Central memory CD8-positive, alpha-beta T cell (primary cell): ENCODE results near the gene HBZ.
"Not testable (repeated sequence)": the region's sequence is repeated elsewhere in the genome, so short reads cannot be mapped to it uniquely, and the experiment has no call there.

Source experiments
- ATAC-seq: fragments of 150-1000 bp; cut with Tn5 transposase; replicated peaks from 2 replicates; pipeline ENCODE4 v1.10.0; 2022; ENCODE audit warnings: mild to moderate bottlenecking, moderate FRiP score, moderate number of reproducible peaks; ENCODE audit not compliant: poor library complexity, severe bottlenecking; ENCODE audit errors: extremely low read depth
- DNase-seq, 2 donors: peaks; one replicate each; pipeline ENCODE4 v3.0.0; 2021; ENCODE audit warnings: low spot score in 2 of 2
- H3K27ac Mint-ChIP-seq: one replicate; pipeline ENCODE4 v1.8.0; 2022; ENCODE audit warnings: low read depth, mild to moderate bottlenecking, moderate library complexity, mixed read lengths
- H3K27me3 Mint-ChIP-seq: one replicate; pipeline ENCODE4 v1.8.0; 2022; ENCODE audit warnings: mixed read lengths
- H3K36me3 Mint-ChIP-seq: one replicate; pipeline ENCODE4 v1.8.0; 2022; ENCODE audit warnings: mild to moderate bottlenecking, moderate library complexity, mixed read lengths; ENCODE audit not compliant: insufficient read depth
- H3K4me1 Mint-ChIP-seq: one replicate; pipeline ENCODE4 v1.8.0; 2022; ENCODE audit warnings: mixed read lengths
- H3K4me3 Mint-ChIP-seq: one replicate; pipeline ENCODE4 v1.8.0; 2022; ENCODE audit warnings: mild to moderate bottlenecking, moderate library complexity, mixed read lengths
- H3K9me3 Mint-ChIP-seq: one replicate; pipeline ENCODE4 v1.8.0; 2022; ENCODE audit warnings: mixed read lengths

HBZ gene

GRCh38 chr16:193441-193840 lies 41.0 kb downstream of the HBZ start:
- H3K36me3 Mint-ChIP-seq, result peaks cover 76% of the 10 kb centered on the region
- no peaks in the 10 kb centered on the region for H3K9me3 Mint-ChIP-seq
- ATAC-seq, result no peak
- H3K27ac Mint-ChIP-seq, result no peak overlapping the region
- DNase-seq, result no peak
- H3K4me3 Mint-ChIP-seq, result no peak overlapping the region
- no peaks in the 10 kb centered on the region for H3K27me3 Mint-ChIP-seq
- no peaks in the 10 kb centered on the region for H3K4me1 Mint-ChIP-seq

DNA sequence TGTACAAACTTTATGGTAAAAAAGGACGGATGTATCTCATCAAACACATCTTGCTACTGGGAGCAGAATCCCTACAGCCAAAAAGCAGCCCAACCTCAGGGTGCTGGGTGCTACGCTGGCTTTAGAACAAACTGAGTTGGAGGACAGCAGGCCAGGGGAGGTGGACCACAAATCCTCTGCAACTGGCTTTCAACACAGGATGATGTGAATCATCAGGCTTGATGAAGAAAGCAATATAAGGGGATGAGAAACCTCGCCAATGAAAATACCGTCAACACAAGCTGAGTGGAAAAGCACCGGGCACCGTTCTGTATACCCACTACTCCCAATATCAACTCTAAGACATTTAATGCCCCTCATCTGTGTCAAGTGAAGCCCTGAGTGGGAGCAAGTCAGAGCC lies 42.1 kb downstream of the HBZ start:
- no peak for ATAC-seq
- Mint-ChIP-seq H3K27ac (no peak overlapping the region), H3K9me3 (no peaks in the 10 kb centered on the region), H3K27me3 (no peaks in the 10 kb centered on the region), H3K4me1 (no peaks in the 10 kb centered on the region), H3K4me3 (no peak overlapping the region), H3K36me3 (peaks cover 76% of the 10 kb centered on the region)
- no peak for DNase-seq

DNA sequence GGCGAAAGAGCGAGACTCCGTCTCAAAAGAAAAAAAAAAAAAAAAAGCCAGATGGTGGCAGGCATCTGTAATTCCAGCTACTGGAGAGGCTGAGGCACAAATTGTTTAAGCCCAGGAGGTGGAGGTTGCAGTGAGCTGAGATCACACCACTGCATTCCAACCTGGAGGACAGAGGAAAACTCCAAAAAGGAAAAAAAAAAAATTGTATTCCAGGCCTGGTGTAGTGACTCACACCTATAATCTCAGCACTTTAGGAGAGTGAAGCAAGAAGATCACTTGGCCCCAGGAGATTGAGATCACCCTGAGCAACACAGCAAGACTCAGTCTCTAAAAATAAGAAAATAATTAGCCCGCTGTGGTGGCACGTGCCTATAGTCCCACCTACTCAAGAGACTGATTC lies 47.9 kb downstream of the HBZ start:
- DNase-seq (no peak), ATAC-seq (no peak)
- Mint-ChIP-seq H3K27me3 (no peaks in the 10 kb centered on the region), H3K27ac (no peak overlapping the region), H3K4me1 (no peaks in the 10 kb centered on the region), H3K9me3 (no peaks in the 10 kb centered on the region), H3K4me3 (no peak overlapping the region), H3K36me3 (peaks cover 74% of the 10 kb centered on the region)

DNA sequence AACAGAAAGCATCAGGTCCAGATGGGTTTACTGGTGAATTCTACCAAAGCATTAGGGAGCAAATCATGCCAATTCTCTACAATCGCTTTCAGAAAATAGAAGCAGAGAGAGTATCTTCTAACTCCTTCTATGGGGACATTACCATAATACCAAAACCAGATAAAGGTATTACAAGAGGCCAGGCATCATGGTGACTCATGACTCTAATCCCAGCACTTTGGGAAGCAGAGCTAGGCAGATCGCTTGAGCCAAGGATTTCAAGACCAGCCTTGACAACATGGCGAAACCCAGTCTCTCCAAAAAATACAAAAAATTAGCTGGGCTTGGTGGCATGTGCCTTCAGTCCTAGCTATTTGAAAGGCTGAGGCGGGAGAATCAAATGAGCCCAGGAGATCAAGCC lies 50.8 kb downstream of the HBZ start:
- no peak overlapping the region for H3K27ac Mint-ChIP-seq
- no peak overlapping the region for H3K4me3 Mint-ChIP-seq
- no peaks in the 10 kb centered on the region for H3K9me3 Mint-ChIP-seq
- DNase-seq (no peak), ATAC-seq (no peak)
- H3K27me3 Mint-ChIP-seq, result no peaks in the 10 kb centered on the region
- H3K4me1 Mint-ChIP-seq, result no peaks in the 10 kb centered on the region
- peaks cover 79% of the 10 kb centered on the region for H3K36me3 Mint-ChIP-seq

DNA sequence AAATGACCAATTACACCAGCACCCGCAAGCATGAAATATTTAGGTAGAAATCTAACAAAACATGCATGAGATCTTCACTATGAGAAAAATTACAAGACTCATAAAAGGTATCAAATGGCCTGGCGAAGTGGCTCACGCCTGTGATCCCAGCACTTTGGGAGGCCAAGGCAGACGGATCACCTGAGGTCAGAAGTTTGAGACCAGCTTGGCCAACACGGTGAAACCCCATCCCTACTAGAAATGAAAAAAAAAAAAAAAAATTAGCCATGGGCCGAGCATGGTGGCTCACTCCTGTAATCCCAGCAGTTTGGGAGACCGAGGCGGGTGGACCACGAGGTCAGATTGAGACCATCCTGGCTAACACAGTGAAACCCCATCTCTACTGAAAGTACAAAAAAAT lies 51.6 kb downstream of the HBZ start:
- not testable (repeated sequence) for H3K9me3 Mint-ChIP-seq, H3K27me3 Mint-ChIP-seq, H3K4me1 Mint-ChIP-seq, DNase-seq, H3K27ac Mint-ChIP-seq, ATAC-seq, H3K4me3 Mint-ChIP-seq
- H3K36me3 Mint-ChIP-seq, result peaks cover 79% of the 10 kb centered on the region
